HepG2 (cell line): ENCODE results near the gene FALEC. TPM values are rescaled to one million over a fixed set of nuclear protein-coding genes. Genes with fewer than 3 reads are reported as not detected.

Experiments
- ATAC-seq: fragments of 200-7000 bp; cut with Tn5 transposase; 3 replicates; pipeline ENCODE4 v1.9.1; 2020; ENCODE audit warnings: mild to moderate bottlenecking, moderate library complexity
- BruUV-seq: library from RNA; stranded (reverse); fragments of 400-500 nt; replicated peaks from 2 replicates; lab custom pipeline; 2021; lab: Mats Ljungman, UMichigan
- CTCF ChIA-PET: fragments of 300-600 bp; formaldehyde crosslinking; extraction: SDS; loops from one replicate; lab custom pipeline; 2021; ENCODE audit warnings: low total read pairs, inconsistent platforms, low intra/inter-chr PET ratio; lab: Yijun Ruan, JAX
- POLR2A ChIA-PET: fragments of 350-600 bp; sonication (Branson Sonifier 250); formaldehyde crosslinking; loops from one replicate; lab custom pipeline; 2020; ENCODE audit warnings: antibody characterized with exemption, inconsistent platforms; lab: Yijun Ruan, JAX
- DNase-seq: peaks from one replicate; pipeline ENCODE4 v3.0.0-alpha.2; 2015; ENCODE audit warnings: low spot score
- FAIRE-seq: peaks from 3 replicates; lab custom pipeline; 2011; peaks lifted over from hg19 to GRCh38; lab: Jason Lieb, UNC
- H2AFZ ChIP-seq: one replicate; pipeline ENCODE4 v1.6.1; 2011; ENCODE audit warnings: low read length, inconsistent platforms
- H3K27ac ChIP-seq: fragments of 300-600 bp; 3 replicates; pipeline ENCODE4 v1.8.0; 2011; ENCODE audit warnings: mixed run types, mild to moderate bottlenecking, mixed read lengths, low read length, inconsistent platforms; ENCODE audit not compliant: insufficient read depth; ENCODE audit errors: extremely low read length
- H3K27me3 ChIP-seq, 2 experiments: fragments of 200-600 bp in 1 of 2; 2 replicates in 1 of 2; 3 replicates in 1 of 2; pipeline versions ENCODE4 v1.6.0 to v1.8.0; 2011; ENCODE audit warnings: low read length in 2 of 2, mild to moderate bottlenecking in 2 of 2, moderate library complexity in 2 of 2, inconsistent platforms in 1 of 2; ENCODE audit not compliant: insufficient read depth in 2 of 2, control insufficient read depth in 1 of 2
- H3K36me3 ChIP-seq, 2 experiments: fragments of 200-600 bp in 1 of 2; replicated peaks in 1 of 2; 2 replicates in 1 of 2; 3 replicates in 1 of 2; pipeline versions ENCODE4 v1.5.1 to v1.8.0; 2011; ENCODE audit warnings: low read length in 2 of 2, inconsistent platforms in 1 of 2; ENCODE audit not compliant: insufficient read depth in 2 of 2, control insufficient read depth in 1 of 2
- H3K4me1 ChIP-seq: 2 replicates; pipeline ENCODE4 v1.5.1; 2012; ENCODE audit warnings: low read length, inconsistent platforms; ENCODE audit not compliant: insufficient read depth
- H3K4me2 ChIP-seq: 2 replicates; pipeline ENCODE4 v1.6.0; 2011; ENCODE audit warnings: low read depth, low read length, inconsistent platforms
- H3K4me3 ChIP-seq, 3 experiments: fragments of 200-600 bp in 1 of 3; sonication (generic), shearing (Covaris generic) in 1 of 3; replicated peaks in 1 of 3; 2 replicates each; pipeline ENCODE4 v1.5.1; 2011 to 2016; ENCODE audit warnings: low read length in 3 of 3, inconsistent platforms in 2 of 3, low read depth in 2 of 3, mild to moderate bottlenecking in 2 of 3, control low read depth in 1 of 3, mixed read lengths in 1 of 3; ENCODE audit not compliant: insufficient read depth in 1 of 3
- H3K79me2 ChIP-seq: one replicate; pipeline ENCODE4 v1.6.1; 2011; ENCODE audit warnings: low read length, inconsistent platforms; ENCODE audit not compliant: insufficient read depth
- H3K9ac ChIP-seq: 2 replicates; pipeline ENCODE4 v1.6.0; 2011; ENCODE audit warnings: mild to moderate bottlenecking, low read depth, low read length, inconsistent platforms; ENCODE audit not compliant: insufficient read depth
- H3K9me3 ChIP-seq: 2 replicates; pipeline ENCODE4 v1.5.1; 2012; ENCODE audit warnings: mild to moderate bottlenecking, low read length
- H4K20me1 ChIP-seq: 2 replicates; pipeline ENCODE4 v1.6.0; 2011; ENCODE audit warnings: inconsistent platforms, mild to moderate bottlenecking, low read length, moderate library complexity; ENCODE audit not compliant: insufficient read depth
- AFF4 ChIP-seq: sonication (generic); formaldehyde crosslinking; IDR thresholded peaks from 2 replicates; pipeline ENCODE4 v1.4.0; 2020; ENCODE audit warnings: missing genetic modification reagents
- FOXP1 ChIP-seq, 2 experiments: fragments of 450-650 bp in 1 of 2; IDR thresholded peaks; 2 replicates each; pipeline ENCODE4 v1.6.1; 2017 to 2018; ENCODE audit warnings: antibody characterized with exemption in 1 of 2
- HOXA3 ChIP-seq: sonication (generic); formaldehyde crosslinking; IDR thresholded peaks from 2 replicates; pipeline ENCODE4 v1.5.0; 2020; ENCODE audit warnings: missing genetic modification reagents
- MATR3 ChIP-seq: sonication (generic); formaldehyde crosslinking; IDR thresholded peaks from 2 replicates; pipeline ENCODE4 v1.4.0; 2020; ENCODE audit warnings: missing genetic modification reagents
- PAF1 ChIP-seq: IDR thresholded peaks from 2 replicates; pipeline ENCODE4 v1.6.1; 2016; ENCODE audit warnings: missing genetic modification reagents, missing compliant biosample characterization
- POLR2A ChIP-seq, 2 experiments: IDR thresholded peaks; 2 replicates each; pipeline ENCODE4 v1.6.1; 2011; ENCODE audit warnings: low read depth in 2 of 2, low read length in 2 of 2, mild to moderate bottlenecking in 1 of 2, moderate library complexity in 1 of 2; ENCODE audit not compliant: insufficient read depth in 1 of 2
- POLR2AphosphoS5 ChIP-seq: IDR thresholded peaks from 2 replicates; pipeline ENCODE4 v1.6.1; 2012; ENCODE audit warnings: low read depth, low read length
- POLR2G ChIP-seq: fragments of 200-400 bp; formaldehyde crosslinking; IDR thresholded peaks from 2 replicates; pipeline ENCODE4 v1.6.1; 2018; ENCODE audit warnings: mild to moderate bottlenecking, low read depth, low read length, moderate library complexity
- RBFOX2 ChIP-seq: fragments of 200-400 bp; formaldehyde crosslinking; IDR thresholded peaks from 2 replicates; pipeline ENCODE4 v1.6.1; 2017; ENCODE audit warnings: low read depth, mild to moderate bottlenecking, low read length
- RBM22 ChIP-seq: fragments of 200-400 bp; formaldehyde crosslinking; optimal IDR thresholded peaks from 2 replicates; pipeline ENCODE3; 2017; ENCODE audit warnings: mild to moderate bottlenecking, low read length, moderate library complexity
- ZFP36L2 ChIP-seq: sonication (generic); formaldehyde crosslinking; IDR thresholded peaks from 2 replicates; pipeline ENCODE4 v1.4.0; 2020; ENCODE audit warnings: missing genetic modification reagents
- ZMAT5 ChIP-seq: sonication (generic); formaldehyde crosslinking; IDR thresholded peaks from 2 replicates; pipeline ENCODE4 v1.5.0; 2020; ENCODE audit warnings: mild to moderate bottlenecking, low read depth, missing genetic modification reagents, borderline replicate concordance
- ZNF317 ChIP-seq: sonication (generic); formaldehyde crosslinking; IDR thresholded peaks from 2 replicates; pipeline ENCODE4 v1.5.0; 2020; ENCODE audit warnings: mild to moderate bottlenecking, missing genetic modification reagents
- WGBS: methylation state at CpG from one replicate; pipeline ENCODE4 v1.1.6; 2017; ENCODE audit warnings: low lambda C conversion rate; 5-methylcytosine and 5-hydroxymethylcytosine counted together
- in situ Hi-C: cut with HindIII; loops from 2 replicates; pipeline ENCODE4 v1.10.0; 2017; ENCODE audit warnings: low pct_unique_long_range_greater_than_20kb; ENCODE audit not compliant: extremely low pct_ligation_motif_present
- intact Hi-C: fragments of 100-400 bp; cut with micrococcal nuclease; formaldehyde crosslinking; loops from one replicate; pipeline ENCODE4 v1.10.0; 2022; ENCODE audit not compliant: unreplicated experiment
- polyA plus RNA-seq, 8 experiments: library from polyadenylated mRNA; depleted of rRNA in 3 of 8; stranded (reverse) in 7 of 8; unstranded in 1 of 8; fragments of >200 nt; fragmentation: Illumina TruSeq in 4 of 8; extraction: Trizol in 4 of 8; gene quantifications; 2 replicates each; pipeline versions ENCODE4 v1.2.1 to v1.2.3, GENCODE V29; 2011 to 2016; ENCODE audit warnings: low read depth in 4 of 8, missing spikeins in 1 of 8, mixed read lengths in 1 of 8; ENCODE audit not compliant: insufficient read depth in 1 of 8
- total RNA-seq, 5 experiments: library from RNA; depleted of rRNA; stranded (reverse); fragments of >200 nt; fragmentation: Illumina TruSeq; extraction: Trizol; gene quantifications; 2 replicates each; pipeline ENCODE4 v1.2.3, GENCODE V29; 2016; ENCODE audit warnings: low read depth in 1 of 5

The FALEC gene
- total and polyA plus RNA-seq, 2 of the 13 experiments (the other 11 are each of a cell fraction or from before 2014, with no cell fraction given) = 0.33 to 0.71 TPM

GRCh38 chr1:150572918-150573647 is 57.5 kb downstream of the FALEC start:
- ATAC-seq (no peak), FAIRE-seq (no peak), DNase-seq (no peak)
- intact Hi-C loops (no loop called here), in situ Hi-C loops (no loop called here)
- peaks cover 60% of the 10 kb centered on the region for H4K20me1 ChIP-seq
- H3K4me1 ChIP-seq = peaks cover 72% of the 10 kb centered on the region
- peaks cover 0 to 42% of the 10 kb centered on the region in 2 experiments; a peak in 4 of 5 replicates for H3K36me3 ChIP-seq
- H3K9me3 ChIP-seq = no peaks in the 10 kb centered on the region
- POLR2A ChIA-PET = interaction anchor here (0.7 to 11.9 kb wide), 5 partner anchors 8 to 303 kb away, joined by 3 to 469 read pairs (median 3); partner anchors contain the start of gene ARNT
- H3K79me2 ChIP-seq = peaks cover 68% of the 10 kb centered on the region
- H3K9ac ChIP-seq = no peak overlapping the region
- no peak for TF ChIP-seq FOXP1 (IDR thresholded peaks at IDR 0.05)
- TF ChIP-seq FOXP1 (CRISPR knock-in tag; IDR thresholded peaks at IDR 0.05) = no peak
- TF ChIP-seq ZMAT5 = no peak
- no peak for TF ChIP-seq ZNF317 (CRISPR knock-in tag)
- TF ChIP-seq POLR2AphosphoS5 = peak; percentile 40; the same call in 1 of the 2 replicates
- TF ChIP-seq PAF1 = peak; percentile 34; the same call in 1 of the 2 replicates
- TF ChIP-seq MATR3 (CRISPR knock-in tag) = no peak
- TF ChIP-seq HOXA3 (CRISPR knock-in tag) = no peak
- TF ChIP-seq POLR2G = peak; percentile 60; the same call in 1 of the 2 replicates
- TF ChIP-seq RBM22 = peak; percentile 89
- TF ChIP-seq RBFOX2 = peak; percentile 67
- peak; percentile 1 to 67; a peak in 3 of 4 replicates for TF ChIP-seq POLR2A (IDR thresholded peaks at IDR 0.05; ENCODE audit: insufficient read depth in 1 of 2, low read depth in 2 of 2, low read length in 2 of 2)
- TF ChIP-seq AFF4 (CRISPR knock-in tag) = 0 out of 2 replicates have a peak, but pooled peaks have one; percentile 12
- no peak for TF ChIP-seq ZFP36L2
- no peak overlapping the region for H2AFZ ChIP-seq
- no peak overlapping the region for H3K4me2 ChIP-seq
- 89% methylated on average over 4 of the region's 4 CpGs for WGBS
- H3K27me3 ChIP-seq = no peaks in the 10 kb centered on the region; a peak in 1 of 5 replicates
- H3K27ac ChIP-seq = no peak overlapping the region
- no TSS peak for BruUV-seq
- no peak overlapping the region for H3K4me3 ChIP-seq
- CTCF ChIA-PET = no interaction called here
